ENCODE data around the gene PRKN.

DNA sequence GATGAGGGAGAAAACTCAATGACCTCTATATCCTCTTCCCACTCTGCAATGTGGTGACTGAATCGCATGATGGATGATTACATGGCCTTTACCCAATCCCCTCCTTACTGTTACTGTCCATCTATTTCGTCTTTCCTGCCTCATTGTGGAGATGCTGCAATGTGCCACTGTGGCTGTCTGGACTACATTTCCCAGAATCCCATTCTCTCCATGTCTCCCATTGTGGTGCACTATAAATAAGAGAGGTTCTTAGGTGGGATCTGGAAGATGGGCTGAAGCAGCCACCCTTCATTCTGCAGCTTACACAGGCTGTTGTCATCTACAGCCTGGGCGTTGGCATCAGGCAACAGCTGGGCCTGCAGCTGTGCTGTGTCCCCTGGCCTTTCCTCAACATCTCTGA lies 233.6 kb downstream of the PRKN start:
- TF ChIP-seq, protein P1, sequence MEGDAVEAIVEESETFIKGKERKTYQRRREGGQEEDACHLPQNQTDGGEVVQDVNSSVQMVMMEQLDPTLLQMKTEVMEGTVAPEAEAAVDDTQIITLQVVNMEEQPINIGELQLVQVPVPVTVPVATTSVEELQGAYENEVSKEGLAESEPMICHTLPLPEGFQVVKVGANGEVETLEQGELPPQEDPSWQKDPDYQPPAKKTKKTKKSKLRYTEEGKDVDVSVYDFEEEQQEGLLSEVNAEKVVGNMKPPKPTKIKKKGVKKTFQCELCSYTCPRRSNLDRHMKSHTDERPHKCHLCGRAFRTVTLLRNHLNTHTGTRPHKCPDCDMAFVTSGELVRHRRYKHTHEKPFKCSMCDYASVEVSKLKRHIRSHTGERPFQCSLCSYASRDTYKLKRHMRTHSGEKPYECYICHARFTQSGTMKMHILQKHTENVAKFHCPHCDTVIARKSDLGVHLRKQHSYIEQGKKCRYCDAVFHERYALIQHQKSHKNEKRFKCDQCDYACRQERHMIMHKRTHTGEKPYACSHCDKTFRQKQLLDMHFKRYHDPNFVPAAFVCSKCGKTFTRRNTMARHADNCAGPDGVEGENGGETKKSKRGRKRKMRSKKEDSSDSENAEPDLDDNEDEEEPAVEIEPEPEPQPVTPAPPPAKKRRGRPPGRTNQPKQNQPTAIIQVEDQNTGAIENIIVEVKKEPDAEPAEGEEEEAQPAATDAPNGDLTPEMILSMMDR (IDR thresholded peaks at IDR 0.05), result no peak
- no peak for TF ChIP-seq POLR2A (IDR thresholded peaks at IDR 0.05)
